K562 (cell line): ENCODE data around the gene HAP1. TPM values are rescaled to one million over a fixed set of nuclear protein-coding genes. Genes with fewer than 3 reads are reported as not detected.

ENCODE experiments used
- ATAC-seq: fragments of 200-7000 bp; cut with Tn5 transposase; 3 replicates; pipeline ENCODE4 v1.9.1; 2020; ENCODE audit warnings: moderate library complexity
- BruUV-seq: library from RNA; stranded (reverse); fragments of 400-500 nt; replicated peaks from 2 replicates; lab custom pipeline; 2021; lab: Mats Ljungman, UMichigan
- CTCF ChIA-PET: fragments of 300-600 bp; formaldehyde crosslinking; extraction: SDS; loops from one replicate; lab custom pipeline; 2021; ENCODE audit warnings: low intra/inter-chr PET ratio; lab: Yijun Ruan, JAX
- POLR2A ChIA-PET: fragments of 300-600, 350-650 bp; sonication (Branson Sonifier 250); formaldehyde crosslinking; extraction: SDS; loops from one replicate; lab custom pipeline; 2021; ENCODE audit warnings: antibody characterized with exemption, inconsistent platforms; lab: Yijun Ruan, JAX
- DNase-seq, 4 experiments: peaks; one replicate each; pipeline versions ENCODE4 v3.0.0 to v3.0.0-alpha.2; 2011 to 2018; ENCODE audit warnings: low spot score in 3 of 4, mixed read lengths in 3 of 4; ENCODE audit errors: extremely low read depth in 1 of 4
- FAIRE-seq: peaks from 2 replicates; lab custom pipeline; 2011; peaks lifted over from hg19 to GRCh38; lab: Jason Lieb, UNC
- H2AFZ ChIP-seq: 2 replicates; pipeline ENCODE4 v1.6.0; 2011; ENCODE audit warnings: low read depth, low read length, control low read depth, inconsistent platforms
- H3K27ac ChIP-seq: fragments of 200-600 bp; 3 replicates; pipeline ENCODE4 v1.8.0; 2011; ENCODE audit warnings: low read depth, mild to moderate bottlenecking, control low read depth, inconsistent platforms, low read length, moderate library complexity, mixed read lengths; ENCODE audit errors: extremely low read depth
- H3K27me3 ChIP-seq, 2 experiments: fragments of 300-600 bp in 1 of 2; 2 replicates in 1 of 2; 3 replicates in 1 of 2; pipeline versions ENCODE4 v1.6.0 to v1.8.0; 2011; ENCODE audit warnings: inconsistent platforms in 2 of 2, low read length in 2 of 2, mild to moderate bottlenecking in 1 of 2, mixed read lengths in 1 of 2, moderate library complexity in 1 of 2; ENCODE audit not compliant: control insufficient read depth in 2 of 2, insufficient read depth in 2 of 2
- H3K36me3 ChIP-seq: fragments of 300-600 bp; 3 replicates; pipeline ENCODE4 v1.8.0; 2011; ENCODE audit warnings: mild to moderate bottlenecking, low read length, inconsistent platforms; ENCODE audit not compliant: control insufficient read depth, insufficient read depth
- H3K4me1 ChIP-seq, 2 experiments: fragments of 200-600 bp in 1 of 2; replicated peaks in 1 of 2; 2 replicates in 1 of 2; 3 replicates in 1 of 2; pipeline versions ENCODE4 v1.5.1 to v1.8.0; 2011; ENCODE audit warnings: inconsistent platforms in 2 of 2, low read length in 2 of 2, mild to moderate bottlenecking in 1 of 2, mixed read lengths in 1 of 2, moderate library complexity in 1 of 2; ENCODE audit not compliant: control insufficient read depth in 2 of 2, insufficient read depth in 2 of 2
- H3K4me2 ChIP-seq: 2 replicates; pipeline ENCODE4 v1.6.1; 2011; ENCODE audit warnings: low read length, control low read depth, inconsistent platforms, mixed read lengths; ENCODE audit not compliant: insufficient read depth
- H3K4me3 ChIP-seq: fragments of 200-600 bp; sonication (generic), shearing (Covaris generic); 2 replicates; pipeline ENCODE4 v1.5.1; 2016; ENCODE audit warnings: control low read depth, inconsistent platforms
- H3K79me2 ChIP-seq: fragments of 200-600 bp; 3 replicates; pipeline ENCODE4 v1.8.0; 2011; ENCODE audit warnings: low read length, inconsistent platforms; ENCODE audit not compliant: control insufficient read depth, insufficient read depth
- H3K9ac ChIP-seq, 2 experiments: 2 replicates each; pipeline versions ENCODE4 v1.6.0 to v1.6.1; 2011; ENCODE audit warnings: low read depth in 2 of 2, low read length in 2 of 2, control low read depth in 1 of 2, inconsistent platforms in 1 of 2, mild to moderate bottlenecking in 1 of 2, mixed read lengths in 1 of 2; ENCODE audit not compliant: insufficient read depth in 1 of 2
- H3K9me1 ChIP-seq: one replicate; pipeline ENCODE4 v1.6.0; 2011; ENCODE audit warnings: inconsistent platforms, mild to moderate bottlenecking, low read length, moderate library complexity; ENCODE audit not compliant: control insufficient read depth, insufficient read depth
- H3K9me3 ChIP-seq: replicated peaks from 2 replicates; pipeline ENCODE4 v1.5.1; 2011; ENCODE audit warnings: low read depth, low read length, inconsistent platforms; ENCODE audit not compliant: control insufficient read depth, insufficient read depth
- H4K20me1 ChIP-seq: replicated peaks from 2 replicates; pipeline ENCODE4 v1.6.1; 2011; ENCODE audit warnings: low read length, inconsistent platforms, mixed read lengths; ENCODE audit not compliant: control insufficient read depth, insufficient read depth
- DLX4 ChIP-seq: fragments of 250-450 bp; sonication (Bioruptor Pico); IDR thresholded peaks from 2 replicates; pipeline ENCODE4 v1.6.1; 2021; ENCODE audit warnings: mild to moderate bottlenecking
- FOXO4 ChIP-seq: fragments of 450-650 bp; formaldehyde crosslinking; IDR thresholded peaks from 2 replicates; pipeline ENCODE4 v1.4.0; 2020; ENCODE audit warnings: mild to moderate bottlenecking, moderate library complexity
- GATA2 ChIP-seq: sonication (generic); formaldehyde crosslinking; IDR thresholded peaks from 2 replicates; pipeline ENCODE4 v1.4.0; 2020; ENCODE audit warnings: mild to moderate bottlenecking, missing genetic modification reagents
- PHF21A ChIP-seq: fragments of 450-650 bp; IDR thresholded peaks from 2 replicates; pipeline ENCODE4 v1.6.1; 2017; ENCODE audit warnings: low read depth, borderline replicate concordance
- SPI1 ChIP-seq: IDR thresholded peaks from 2 replicates; pipeline ENCODE4 v1.6.1; 2011; ENCODE audit warnings: low read depth, low read length, control low read depth, borderline replicate concordance
- ZC3H11A ChIP-seq: IDR thresholded peaks from 2 replicates; pipeline ENCODE4 v1.6.1; 2012; ENCODE audit warnings: low read depth, low read length, improper control_type of control experiment
- ZFP36 ChIP-seq: fragments of 150-350 bp; IDR thresholded peaks from 2 replicates; pipeline ENCODE4 v1.6.1; 2018; ENCODE audit warnings: low read length, low read depth; ENCODE audit not compliant: partially characterized antibody
- ZNF561 ChIP-seq: fragments of 450-650 bp; formaldehyde crosslinking; conservative IDR thresholded peaks from 2 replicates; pipeline ENCODE4 v1.4.0; 2020; ENCODE audit warnings: mild to moderate bottlenecking, moderate library complexity
- ZNF592 ChIP-seq: fragments of 450-650 bp; IDR thresholded peaks from 2 replicates; pipeline ENCODE4 v1.6.1; 2017; ENCODE audit warnings: antibody characterized with exemption, mild to moderate bottlenecking
- ZNF764 ChIP-seq: fragments of 250-450 bp; sonication (Bioruptor Pico); IDR thresholded peaks from 2 replicates; pipeline ENCODE4 v1.4.0; 2020; ENCODE audit warnings: low read depth, mild to moderate bottlenecking, moderate library complexity
- ZSCAN29 ChIP-seq: fragments of 450-650 bp; IDR thresholded peaks from 2 replicates; pipeline ENCODE4 v1.6.1; 2017
- WGBS: fragments of 100-300 bp; shearing (Covaris generic); methylation state at CpG from one replicate; pipeline ENCODE4 v1.1.6; 2016; ENCODE audit warnings: low coverage, mixed read lengths; ENCODE audit not compliant: insufficient coverage; ENCODE audit errors: missing lambda C conversion rate; 5-methylcytosine and 5-hydroxymethylcytosine counted together
- in situ Hi-C: fragments of 300-500 bp; cut with MboI; formaldehyde crosslinking; loops from 4 replicates; pipeline ENCODE4 v1.15.0; 2018; ENCODE audit warnings: inconsistent platforms, mixed read lengths
- intact Hi-C: fragments of 100-400 bp; cut with micrococcal nuclease; formaldehyde crosslinking; loops from 2 replicates; pipeline ENCODE4 v1.14.2; 2022
- polyA plus RNA-seq, 8 experiments: library from polyadenylated mRNA; depleted of rRNA in 4 of 8; stranded (reverse) in 5 of 8; unstranded in 3 of 8; fragments of >200 nt; fragmentation: Nextera tagmentation in 2 of 8; fragmentation: Illumina TruSeq in 1 of 8; extraction: Ambion mirVana in 2 of 8; extraction: Trizol in 1 of 8; gene quantifications; 2 replicates each; pipeline versions ENCODE4 v1.2.1 to v1.2.3, GENCODE V29; 2011 to 2014; ENCODE audit warnings: inconsistent platforms in 1 of 8, missing spikeins in 1 of 8
- total RNA-seq, 7 experiments: library from RNA; depleted of rRNA in 6 of 7; stranded (reverse); fragments of >200 nt in 6 of 7; fragmentation: Illumina TruSeq in 2 of 7; extraction: Trizol in 2 of 7; gene quantifications; 2 replicates each; pipeline versions ENCODE4 v1.2.1 to v1.2.3, GENCODE V29; 2011 to 2021; ENCODE audit warnings: low replicate concordance in 1 of 7

The HAP1 gene
- total and polyA plus RNA-seq, 9 of the 15 experiments (the other 6 are each of a cell fraction or from before 2014, with no cell fraction given) = under 0.01 to 0.09 (median 0.04) TPM; not detected in 6

- Histone ChIP-seq H3K4me1 (peaks cover 19 to 28% of the 10 kb centered on the region in 2 experiments; a peak in 4 of 5 replicates), H2AFZ (no peak overlapping the region), H3K9me1 (no peaks in the 10 kb centered on the region), H3K4me3 (no peak overlapping the region), H3K9me3 (no peaks in the 10 kb centered on the region), H3K36me3 (peaks cover 20% of the 10 kb centered on the region), H3K79me2 (peaks cover 33% of the 10 kb centered on the region), H3K9ac (no peak overlapping the region), H3K27me3 (no peaks in the 10 kb centered on the region), H3K27ac (no peak overlapping the region), H3K4me2 (no peak overlapping the region), H4K20me1 (peaks cover 15% of the 10 kb centered on the region)
- no peak for ATAC-seq
- TF ChIP-seq DLX4 (no peak), ZNF561 (CRISPR knock-in tag) (no peak), ZFP36 (no peak), ZC3H11A (no peak), FOXO4 (CRISPR knock-in tag) (no peak), SPI1 (no peak), ZNF592 (no peak), GATA2 (CRISPR knock-in tag) (no peak), ZSCAN29 (no peak), ZNF764 (CRISPR knock-in tag) (no peak), PHF21A (no peak)
- ChIA-PET POLR2A (no interaction called here), CTCF (no interaction called here)
- 95% methylated on average over 4 of the region's 4 CpGs for WGBS
- in situ Hi-C loops = no loop called here
- DNase-seq = no peak
- intact Hi-C loops = no loop called here
- BruUV-seq = no TSS peak
- no peak for FAIRE-seq
These were observed 48.2 kb downstream of the HAP1 start for GRCh38 chr17:41686281-41686680.
